ENCODE data around the gene PRMT3.
"Not testable (repeated sequence)": the region's sequence is repeated elsewhere in the genome, so short reads cannot be mapped to it uniquely, and the experiment has no call there.

Gene PRMT3

GRCh38 chr11:20457934-20458680, 70.6 kb downstream of the PRMT3 start:
- DNase-seq: no peak

GRCh38 chr11:20458905-20459632, 71.6 kb downstream of the PRMT3 start:
- DNase-seq: no peak

GRCh38 chr11:20459865-20460264, 72.3 kb downstream of the PRMT3 start:
- DNase-seq: no peak

- DNase-seq: peak in 1 of 2 experiments; percentile 2
These were observed 77.0 kb downstream of the PRMT3 start for GRCh38 chr11:20464518-20464917.

- DNase-seq: no peak
These were observed 80.1 kb downstream of the PRMT3 start for GRCh38 chr11:20467487-20468185.

GRCh38 chr11:20470348-20470747, 82.8 kb downstream of the PRMT3 start:
- no peak for DNase-seq

GRCh38 chr11:20471929-20472328, 84.4 kb downstream of the PRMT3 start:
- not testable (repeated sequence) for DNase-seq

GRCh38 chr11:20474176-20474881, 86.8 kb downstream of the PRMT3 start:
- no peak for DNase-seq

GRCh38 chr11:20474882-20475517, 87.5 kb downstream of the PRMT3 start:
- DNase-seq: no peak

GRCh38 chr11:20477418-20478090, 90.0 kb downstream of the PRMT3 start:
- no peak for DNase-seq

GRCh38 chr11:20479513-20479912, 92.0 kb downstream of the PRMT3 start:
- no peak for DNase-seq

- DNase-seq: no peak
These were observed 96.4 kb downstream of the PRMT3 start for GRCh38 chr11:20483931-20484330.

- DNase-seq: not testable (repeated sequence)
These were observed 96.9 kb downstream of the PRMT3 start for GRCh38 chr11:20484416-20484815.

GRCh38 chr11:20488352-20488751, 100.8 kb downstream of the PRMT3 start:
- peak; percentile 74 to 96 for DNase-seq

- no peak for DNase-seq
These were observed 102.4 kb downstream of the PRMT3 start for GRCh38 chr11:20489948-20490347.

- no peak for DNase-seq
These were observed 105.8 kb downstream of the PRMT3 start for GRCh38 chr11:20493340-20493739.

- DNase-seq: no peak
These were observed 109.7 kb downstream of the PRMT3 start for GRCh38 chr11:20497124-20497792.

GRCh38 chr11:20501252-20501651, 113.7 kb downstream of the PRMT3 start:
- no peak for DNase-seq

GRCh38 chr11:20501971-20502370, 114.5 kb downstream of the PRMT3 start:
- DNase-seq: peak in 1 of 2 experiments; percentile 37

- DNase-seq: peak in 1 of 2 experiments; percentile 80
These were observed 124.5 kb downstream of the PRMT3 start for GRCh38 chr11:20511982-20512381.

- no peak for DNase-seq
These were observed 125.4 kb downstream of the PRMT3 start for GRCh38 chr11:20512869-20513268.
